ENCODE data around the gene D2HGDH.

GRCh38 chr2:241816431-241817121 lies 82.1 kb downstream of the D2HGDH start:
- no peak for TF ChIP-seq TARDBP (IDR thresholded peaks at IDR 0.05)
- TF ChIP-seq FOXM1 (IDR thresholded peaks at IDR 0.05; ENCODE audit: borderline replicate concordance) = no peak
- TF ChIP-seq ZNF384 (IDR thresholded peaks at IDR 0.05) = no peak
- no peak for TF ChIP-seq FOXA1 (IDR thresholded peaks at IDR 0.05)
- TF ChIP-seq NFRKB (IDR thresholded peaks at IDR 0.05) = no peak
- no peak for TF ChIP-seq L3MBTL2 (conservative IDR thresholded peaks at IDR 0.05)
- no peak for TF ChIP-seq SUZ12 (IDR thresholded peaks at IDR 0.05)
- TF ChIP-seq ARNT (IDR thresholded peaks at IDR 0.05) = no peak
- TF ChIP-seq BHLHE40 (IDR thresholded peaks at IDR 0.05; ENCODE audit: borderline replicate concordance) = no peak
- TF ChIP-seq PKNOX1 (IDR thresholded peaks at IDR 0.05) = no peak
- no peak for TF ChIP-seq SP1 (IDR thresholded peaks at IDR 0.05)
- no peak for TF ChIP-seq HDGF (IDR thresholded peaks at IDR 0.05; ENCODE audit: borderline replicate concordance)
- no peak for TF ChIP-seq CTBP1 (IDR thresholded peaks at IDR 0.05; ENCODE audit: borderline replicate concordance)
- no peak for TF ChIP-seq LEF1 (IDR thresholded peaks at IDR 0.05; ENCODE audit: borderline replicate concordance)
